Bronchial epithelial cell (primary cell): Measurements from ENCODE around the gene SLC8A1. TPM values are rescaled to one million over a fixed set of nuclear protein-coding genes. Genes with fewer than 3 reads are reported as not detected.

Experiments
- DNase-seq: peaks from one replicate; pipeline ENCODE4 v3.0.0-alpha.2; 2010; ENCODE audit warnings: low read depth
- FAIRE-seq: peaks from 2 replicates; lab custom pipeline; 2011; peaks lifted over from hg19 to GRCh38; lab: Jason Lieb, UNC
- H3K27me3 ChIP-seq: 2 replicates; pipeline ENCODE4 v1.5.1; 2011; ENCODE audit warnings: low read length; ENCODE audit not compliant: control insufficient read depth, insufficient read depth
- H3K36me3 ChIP-seq: 2 replicates; pipeline ENCODE4 v1.5.1; 2011; ENCODE audit warnings: low read length; ENCODE audit not compliant: control insufficient read depth, insufficient read depth
- H3K4me3 ChIP-seq: 2 replicates; pipeline ENCODE4 v1.5.1; 2011; ENCODE audit warnings: mild to moderate bottlenecking, low read depth, low read length, control low read depth
- CTCF ChIP-seq: IDR thresholded peaks from 2 replicates; pipeline ENCODE4 v1.5.1; 2011; ENCODE audit warnings: mild to moderate bottlenecking, moderate library complexity, low read length, control low read depth, inconsistent platforms; ENCODE audit not compliant: insufficient read depth, severe bottlenecking
- total RNA-seq: library from RNA; depleted of rRNA; stranded (reverse); fragments of >200 nt; gene quantifications from 2 replicates; pipeline ENCODE4 v1.2.1, GENCODE V29; 2014

The SLC8A1 gene
- total RNA-seq, 1 donor from 2014 or later, result 3.7 TPM

GRCh38 chr2:40364151-40364874 lies 87.6 kb downstream of the SLC8A1 start:
- H3K27me3 ChIP-seq, result no peaks in the 10 kb centered on the region
- no peak for TF ChIP-seq CTCF
- FAIRE-seq, result no peak
- no peaks in the 10 kb centered on the region for H3K36me3 ChIP-seq
- no peak overlapping the region for H3K4me3 ChIP-seq
- DNase-seq, result peak; percentile 59

GRCh38 chr2:40363631-40364030 lies 88.3 kb downstream of the SLC8A1 start:
- Histone ChIP-seq H3K27me3 (no peaks in the 10 kb centered on the region), H3K4me3 (no peak overlapping the region), H3K36me3 (no peaks in the 10 kb centered on the region)
- DNase-seq, result peak; percentile 83
- no peak for TF ChIP-seq CTCF
- no peak for FAIRE-seq

- DNase-seq (no peak), FAIRE-seq (no peak)
- Histone ChIP-seq H3K4me3 (no peak overlapping the region), H3K36me3 (no peaks in the 10 kb centered on the region), H3K27me3 (no peaks in the 10 kb centered on the region)
- no peak for TF ChIP-seq CTCF
Observed at GRCh38 chr2:40363231-40363630, 88.7 kb downstream of the SLC8A1 start.

GRCh38 chr2:40361478-40361877 lies 90.4 kb downstream of the SLC8A1 start:
- H3K4me3 ChIP-seq, result no peak overlapping the region
- H3K27me3 ChIP-seq, result no peaks in the 10 kb centered on the region
- no peak for TF ChIP-seq CTCF
- DNase-seq (no peak), FAIRE-seq (no peak)
- no peaks in the 10 kb centered on the region for H3K36me3 ChIP-seq

GRCh38 chr2:40360652-40361051 lies 91.2 kb downstream of the SLC8A1 start:
- no peak for TF ChIP-seq CTCF
- DNase-seq, result peak; percentile 24
- Histone ChIP-seq H3K36me3 (no peaks in the 10 kb centered on the region), H3K27me3 (no peaks in the 10 kb centered on the region), H3K4me3 (no peak overlapping the region)
- no peak for FAIRE-seq

GRCh38 chr2:40359811-40360210 lies 92.1 kb downstream of the SLC8A1 start:
- Histone ChIP-seq H3K36me3 (no peaks in the 10 kb centered on the region), H3K27me3 (no peaks in the 10 kb centered on the region), H3K4me3 (no peak overlapping the region)
- DNase-seq (no peak), FAIRE-seq (no peak)
- no peak for TF ChIP-seq CTCF
